IMR-90 (cell line): ENCODE results near the gene GAPDH. TPM values are rescaled to one million over a fixed set of nuclear protein-coding genes. Genes with fewer than 3 reads are reported as not detected.
A peak's percentile ranks its signal among the peaks of the same experiment; 100 is the strongest.
"Not testable (repeated sequence)": the region's sequence is repeated elsewhere in the genome, so short reads cannot be mapped to it uniquely, and the experiment has no call there.

ENCODE experiments used
- ATAC-seq: fragments of 200-7000 bp; cut with Tn5 transposase; 2 replicates; pipeline ENCODE4 v1.9.1; 2020; ENCODE audit warnings: low read depth, mild to moderate bottlenecking, moderate library complexity
- BruUV-seq: library from RNA; stranded (reverse); fragments of 400-500 nt; replicated peaks from 2 replicates; lab custom pipeline; 2021; lab: Mats Ljungman, UMichigan
- CTCF ChIA-PET: fragments of 300-600 bp; formaldehyde crosslinking; extraction: SDS; loops from one replicate; lab custom pipeline; 2021; ENCODE audit warnings: antibody characterized with exemption; lab: Yijun Ruan, JAX
- POLR2A ChIA-PET: fragments of 300-600 bp; sonication (Branson Sonifier 250); formaldehyde crosslinking; loops from one replicate; lab custom pipeline; 2022; ENCODE audit warnings: antibody characterized with exemption; ENCODE audit not compliant: unreplicated experiment; lab: Charles Lee
- DNase-seq: peaks from one replicate; pipeline ENCODE4 v3.0.0; 2013
- H2AFZ ChIP-seq: replicated peaks from 2 replicates; pipeline ENCODE3; 2013; ENCODE audit warnings: low read length, mild to moderate bottlenecking; ENCODE audit not compliant: poor library complexity
- H2AK5ac ChIP-seq: 2 replicates; pipeline ENCODE4 v1.6.1; 2013; ENCODE audit warnings: low read depth, low read length, inconsistent platforms
- H2AK9ac ChIP-seq: replicated peaks from 2 replicates; pipeline ENCODE3; 2013; ENCODE audit warnings: mild to moderate bottlenecking, low read depth, low read length, moderate library complexity; ENCODE audit not compliant: poor library complexity
- H2BK120ac ChIP-seq: 2 replicates; pipeline ENCODE4 v1.6.1; 2013; ENCODE audit warnings: low read depth, low read length, inconsistent platforms
- H2BK15ac ChIP-seq: 3 replicates; pipeline ENCODE4 v1.6.1; 2013; ENCODE audit warnings: low read depth, low read length, inconsistent platforms
- H2BK20ac ChIP-seq: 2 replicates; pipeline ENCODE4 v1.6.1; 2013; ENCODE audit warnings: low read depth, mild to moderate bottlenecking, inconsistent platforms, low read length, moderate library complexity
- H2BK5ac ChIP-seq: 2 replicates; pipeline ENCODE4 v1.6.1; 2013; ENCODE audit warnings: mild to moderate bottlenecking, low read depth, low read length, inconsistent platforms; ENCODE audit not compliant: poor library complexity, severe bottlenecking
- H3K14ac ChIP-seq: replicated peaks from 2 replicates; pipeline ENCODE4 v1.6.1; 2013; ENCODE audit warnings: low read depth, low read length, inconsistent platforms
- H3K18ac ChIP-seq: 2 replicates; pipeline ENCODE4 v1.6.1; 2013; ENCODE audit warnings: low read depth, low read length, control low read depth
- H3K23ac ChIP-seq: 2 replicates; pipeline ENCODE4 v1.6.1; 2013; ENCODE audit warnings: low read depth, low read length, inconsistent platforms
- H3K27ac ChIP-seq: 2 replicates; pipeline ENCODE4 v1.5.1; 2013; ENCODE audit warnings: mild to moderate bottlenecking, control low read depth, low read length; ENCODE audit not compliant: insufficient read depth
- H3K27me3 ChIP-seq: 2 replicates; pipeline ENCODE4 v1.6.1; 2013; ENCODE audit warnings: low read length; ENCODE audit not compliant: control insufficient read depth, insufficient read depth
- H3K36me3 ChIP-seq: 2 replicates; pipeline ENCODE4 v1.6.1; 2013; ENCODE audit warnings: low read length, mixed read lengths; ENCODE audit not compliant: control insufficient read depth, insufficient read depth
- H3K4ac ChIP-seq: 2 replicates; pipeline ENCODE4 v1.6.1; 2013; ENCODE audit warnings: low read depth, low read length, inconsistent platforms
- H3K4me1 ChIP-seq: 2 replicates; pipeline ENCODE4 v1.6.1; 2013; ENCODE audit warnings: low read length, mixed read lengths; ENCODE audit not compliant: control insufficient read depth, insufficient read depth
- H3K4me2 ChIP-seq: 2 replicates; pipeline ENCODE4 v1.6.1; 2013; ENCODE audit warnings: low read depth, mild to moderate bottlenecking, control low read depth, low read length, moderate library complexity
- H3K4me3 ChIP-seq: 2 replicates; pipeline ENCODE4 v1.5.1; 2013; ENCODE audit warnings: low read depth, mild to moderate bottlenecking, control low read depth, low read length, moderate library complexity; ENCODE audit not compliant: insufficient read depth
- H3K56ac ChIP-seq: 2 replicates; pipeline ENCODE4 v1.6.1; 2013; ENCODE audit warnings: low read length, inconsistent platforms; ENCODE audit not compliant: insufficient read depth; ENCODE audit errors: extremely low read depth
- H3K79me1 ChIP-seq, 2 experiments: 2 replicates each; pipeline ENCODE4 v1.6.1; 2013; ENCODE audit warnings: low read length in 2 of 2, inconsistent platforms in 1 of 2, low read depth in 1 of 2
- H3K9ac ChIP-seq: 2 replicates; pipeline ENCODE4 v1.6.1; 2013; ENCODE audit warnings: low read depth, low read length, control low read depth
- H3K9me1 ChIP-seq: 2 replicates; pipeline ENCODE4 v1.6.1; 2013; ENCODE audit warnings: low read length, inconsistent platforms; ENCODE audit not compliant: insufficient read depth
- H3K9me3 ChIP-seq: 2 replicates; pipeline ENCODE4 v1.6.1; 2013; ENCODE audit warnings: low read length; ENCODE audit not compliant: control insufficient read depth, insufficient read depth
- H4K20me1 ChIP-seq: 2 replicates; pipeline ENCODE4 v1.6.1; 2013; ENCODE audit warnings: low read length, inconsistent platforms; ENCODE audit not compliant: insufficient read depth
- H4K5ac ChIP-seq: 2 replicates; pipeline ENCODE4 v1.6.1; 2013; ENCODE audit warnings: mild to moderate bottlenecking, low read depth, low read length, control low read depth
- H4K8ac ChIP-seq, 2 experiments: 2 replicates each; pipeline ENCODE4 v1.6.1; 2013; ENCODE audit warnings: low read depth in 2 of 2, low read length in 2 of 2, control low read depth in 1 of 2, inconsistent platforms in 1 of 2
- H4K91ac ChIP-seq: 2 replicates; pipeline ENCODE4 v1.6.1; 2013; ENCODE audit warnings: low read depth, low read length, inconsistent platforms; ENCODE audit not compliant: insufficient read depth
- CTCF ChIP-seq: conservative IDR thresholded peaks from 2 replicates; pipeline ENCODE4 v1.5.1; 2012; ENCODE audit warnings: mild to moderate bottlenecking, low read depth, low read length, improper control_type of control experiment
- RAD21 ChIP-seq: IDR thresholded peaks from 2 replicates; pipeline ENCODE4 v1.6.1; 2012; ENCODE audit warnings: low read length, improper control_type of control experiment
- SMC3 ChIP-seq: fragments of 150-350 bp; IDR thresholded peaks from 2 replicates; pipeline ENCODE4 v1.6.1; 2016; ENCODE audit warnings: low read depth, mild to moderate bottlenecking, antibody characterized with exemption, low read length, moderate library complexity
- WGBS, 2 experiments: methylation state at CpG; one replicate each; pipeline versions ENCODE4 v1.1.5 to v1.1.7; 2013; ENCODE audit warnings: missing lambda C conversion rate in 2 of 2; ENCODE audit not compliant: insufficient read length in 1 of 2; ENCODE audit errors: extremely low coverage in 2 of 2; 5-methylcytosine and 5-hydroxymethylcytosine counted together
- dilution Hi-C: fragments of 300-500 bp; cut with HindIII; formaldehyde crosslinking; loops from one replicate; pipeline ENCODE4 v1.14.3; 2018; ENCODE audit warnings: low sequenced_read_pairs; ENCODE audit not compliant: unreplicated experiment
- in situ Hi-C: fragments of 300-500 bp; cut with MboI; formaldehyde crosslinking; loops from 3 replicates; pipeline ENCODE4 v1.14.3; 2019; ENCODE audit warnings: low sequenced_read_pairs, inconsistent platforms, mixed read lengths
- intact Hi-C: fragments of 100-400 bp; cut with micrococcal nuclease; formaldehyde crosslinking; loops from 2 replicates; pipeline ENCODE4 v1.10.0; 2022
- polyA plus RNA-seq, 3 experiments: library from polyadenylated mRNA; depleted of rRNA; stranded (reverse); fragments of >200 nt; gene quantifications; 2 replicates each; pipeline ENCODE4 v1.2.3, GENCODE V29; 2012; ENCODE audit warnings: low replicate concordance in 1 of 3
- total RNA-seq: library from RNA; depleted of rRNA; stranded (reverse); fragments of >200 nt; gene quantifications from 2 replicates; pipeline ENCODE4 v1.2.3, GENCODE V29; 2012

The GAPDH gene
- total and polyA plus RNA-seq, 2 of the 4 experiments (the other 2 are of a cell fraction): 12,939 to 21,893 TPM

DNA sequence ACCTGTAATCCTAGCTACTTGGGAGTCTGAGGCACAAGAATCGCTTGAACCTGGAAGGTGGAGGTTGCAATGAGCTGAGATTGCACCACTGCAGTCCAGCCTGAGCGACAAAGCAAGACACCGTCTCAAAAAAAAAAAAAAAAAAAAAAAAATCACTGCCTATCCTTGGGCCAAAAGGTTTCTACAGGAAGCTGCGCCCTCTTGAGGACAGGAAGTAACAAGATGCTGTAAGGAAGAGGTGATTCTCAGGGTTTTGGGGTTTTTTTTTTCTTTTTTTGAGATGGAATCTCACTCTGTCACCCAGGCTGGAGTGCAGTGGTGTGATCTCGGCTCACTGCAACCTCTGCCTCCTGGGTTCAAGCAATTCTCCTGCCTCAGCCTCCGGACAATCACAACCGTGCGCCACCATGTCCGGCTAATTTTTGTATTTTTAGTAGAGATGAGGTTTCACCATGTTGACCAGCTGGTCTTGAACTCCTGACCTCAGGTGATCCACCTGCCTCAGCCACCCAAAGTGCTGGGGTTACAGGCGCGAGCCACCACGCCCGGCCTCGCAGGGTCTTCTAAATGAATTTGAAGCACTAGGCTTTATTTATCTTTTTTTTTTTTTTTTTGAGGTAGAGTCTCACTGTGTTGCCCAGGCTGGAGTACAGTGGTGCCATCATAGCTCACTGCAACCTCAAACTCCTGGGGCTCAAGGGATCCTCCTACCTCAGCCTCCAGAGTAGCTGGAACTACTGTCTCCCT is 23.9 kb downstream of the GAPDH start:
- in situ Hi-C loops, H3K9ac ChIP-seq, H2BK120ac ChIP-seq, H4K5ac ChIP-seq, H3K23ac ChIP-seq, H2BK20ac ChIP-seq, H3K4me2 ChIP-seq, H3K4me1 ChIP-seq, H3K4me3 ChIP-seq, H3K18ac ChIP-seq, H3K27ac ChIP-seq, ATAC-seq, H2AK5ac ChIP-seq, dilution Hi-C loops, H3K56ac ChIP-seq, H3K27me3 ChIP-seq, H3K9me1 ChIP-seq, H3K4ac ChIP-seq, H2AK9ac ChIP-seq, H3K9me3 ChIP-seq, H4K91ac ChIP-seq, H2BK5ac ChIP-seq, H2BK15ac ChIP-seq, H3K14ac ChIP-seq, H2AFZ ChIP-seq, BruUV-seq: not testable (repeated sequence)
- POLR2A ChIA-PET: interaction anchor here (0.6 to 0.7 kb wide), 4 partner anchors 10 to 363 kb away, joined by 4 to 10 read pairs (median 8); partner anchors contain the start of gene NOP2
- WGBS, 2 experiments: no CpG with 5 or more reads among the region's 14 CpGs
- peak; percentile 75 for DNase-seq
- peaks cover 24 to 60% of the 10 kb centered on the region in 2 experiments; a peak in 3 of 4 replicates for H3K79me1 ChIP-seq
- peaks cover 17% of the 10 kb centered on the region for H4K20me1 ChIP-seq
- intact Hi-C loops: loop anchor here (5.0 to 10.0 kb wide), 3 partner anchors 49 to 573 kb away; partner anchors contain the start of genes CHD4 and ZNF384
- CTCF ChIA-PET: interaction anchor here (0.6 to 1.3 kb wide), 7 partner anchors 9 to 521 kb away, joined by 3 to 5 read pairs (median 4); no protein-coding TSS in a partner anchor
- TF ChIP-seq RAD21 (peak; percentile 55), CTCF (peak; percentile 60), SMC3 (peak; percentile 44; the same call in 1 of the 2 replicates)
- peaks cover 43% of the 10 kb centered on the region for H3K36me3 ChIP-seq
- H4K8ac ChIP-seq: peak overlapping the region in 1 of 2 experiments; percentile 60; a peak in 2 of 4 replicates
